ENCODE measurements around the gene WASF3. TPM values are rescaled to one million over a fixed set of nuclear protein-coding genes. Genes with fewer than 3 reads are reported as not detected.
"Not testable (repeated sequence)": the region's sequence is repeated elsewhere in the genome, so short reads cannot be mapped to it uniquely, and the experiment has no call there.

WASF3 gene
- polyA plus RNA-seq, 3 donors = not detected

DNA sequence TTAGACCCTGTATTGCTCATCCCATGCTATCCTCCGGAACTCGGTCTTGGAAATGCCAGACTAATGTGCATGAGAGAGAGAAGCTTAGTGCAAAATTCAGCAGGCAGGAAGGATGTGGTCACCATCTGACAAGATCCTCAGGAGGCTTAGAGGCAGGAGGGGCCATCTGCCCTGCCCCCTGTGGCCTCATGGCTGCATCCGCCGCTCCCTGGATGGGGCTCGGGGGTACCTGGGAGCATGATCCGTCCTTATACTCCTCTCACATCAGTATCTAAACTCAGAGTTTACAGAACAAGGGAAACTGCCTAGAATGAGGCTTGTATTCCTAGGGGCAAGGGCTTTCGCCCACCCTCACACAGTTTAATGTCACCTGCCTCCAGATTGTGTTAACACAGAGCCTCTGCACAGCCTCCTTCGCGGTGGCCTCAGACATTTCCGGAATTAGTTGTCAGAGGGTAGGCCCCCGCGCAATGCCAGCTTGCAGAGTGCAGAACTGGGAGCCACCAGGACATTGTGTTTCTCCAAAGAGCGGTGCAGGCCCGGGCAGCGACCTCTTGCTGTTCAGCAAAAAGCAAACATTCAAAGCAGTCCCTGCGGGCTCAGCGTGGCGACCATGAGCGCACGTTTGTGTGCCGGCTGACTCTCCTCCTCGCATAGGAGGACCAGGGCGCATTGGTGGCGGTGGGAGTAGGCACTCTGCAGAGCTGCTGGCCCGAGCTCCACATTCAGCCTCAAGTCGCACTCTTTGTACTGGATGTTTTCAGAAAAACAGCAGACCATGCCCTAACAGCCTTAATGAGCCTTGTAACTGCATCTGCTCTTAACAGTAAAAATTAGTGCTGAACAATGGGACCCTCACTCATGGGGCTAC lies 164.0 kb downstream of the WASF3 start:
- peak overlapping the region; percentile 74 for H2AFZ ChIP-seq (ENCODE audit: insufficient read depth, low read depth, low read length, poor library complexity, severe bottlenecking)
- peaks cover 23% of the 10 kb centered on the region for H3K4me1 Mint-ChIP-seq
- H3K4me3 ChIP-seq (replicated peaks in 1 of 3; ENCODE audit: low read depth in 2 of 3, low read length in 3 of 3) = peak overlapping the region in 1 of 3 experiments; percentile 61
- intact Hi-C loops (cut with micrococcal nuclease) = no loop called here
- peaks cover 12 to 17% of the 10 kb centered on the region in 2 donors for H3K4me1 ChIP-seq (ENCODE audit: control insufficient read depth in 1 of 2, insufficient read depth in 2 of 2, low read length in 2 of 2)
- no peaks in the 10 kb centered on the region for H3K27me3 ChIP-seq (ENCODE audit: control insufficient read depth in 2 of 2, insufficient read depth in 2 of 2, low read length in 2 of 2)
- peak overlapping the region; percentile 69 for H3K4me2 ChIP-seq (replicated peaks; ENCODE audit: extremely low read depth, low read length, poor library complexity, severe bottlenecking)
- H3K4me3 Mint-ChIP-seq = peak overlapping the region; percentile 53 to 80
- no peaks in the 10 kb centered on the region for H3K36me3 ChIP-seq (replicated peaks in 1 of 2; ENCODE audit: control insufficient read depth in 1 of 2, insufficient read depth in 2 of 2, low read length in 2 of 2)
- H4K20me1 ChIP-seq (ENCODE audit: insufficient read depth, low read length) = no peaks in the 10 kb centered on the region
- no peak for DNase-seq
- no peak overlapping the region for H3K27ac ChIP-seq (ENCODE audit: low read depth in 1 of 2, low read length in 2 of 2)
- peaks cover 0 to 3% (median 0%) of the 10 kb centered on the region in 7 donors for H3K9me3 Mint-ChIP-seq
- peaks cover 0 to 4% (median 0%) of the 10 kb centered on the region in 3 donors for H3K27me3 Mint-ChIP-seq (ENCODE audit: low read depth in 3 of 3)
- 26% methylated on average over 22 of the region's 26 CpGs for WGBS (ENCODE audit: insufficient coverage)
- no peaks in the 10 kb centered on the region for H3K79me2 ChIP-seq (ENCODE audit: insufficient read depth, low read length)
- peak overlapping the region in 1 of 7 donors; percentile 13 for H3K27ac Mint-ChIP-seq
- no peaks in the 10 kb centered on the region for H3K36me3 Mint-ChIP-seq
- H3K9ac ChIP-seq (ENCODE audit: insufficient read depth, low read length, poor library complexity, severe bottlenecking) = peak overlapping the region; percentile 24
- no peaks in the 10 kb centered on the region for H3K9me3 ChIP-seq (replicated peaks in 1 of 2; ENCODE audit: control insufficient read depth in 1 of 2, insufficient read depth in 1 of 2, low read length in 2 of 2)
- TF ChIP-seq, protein P1, sequence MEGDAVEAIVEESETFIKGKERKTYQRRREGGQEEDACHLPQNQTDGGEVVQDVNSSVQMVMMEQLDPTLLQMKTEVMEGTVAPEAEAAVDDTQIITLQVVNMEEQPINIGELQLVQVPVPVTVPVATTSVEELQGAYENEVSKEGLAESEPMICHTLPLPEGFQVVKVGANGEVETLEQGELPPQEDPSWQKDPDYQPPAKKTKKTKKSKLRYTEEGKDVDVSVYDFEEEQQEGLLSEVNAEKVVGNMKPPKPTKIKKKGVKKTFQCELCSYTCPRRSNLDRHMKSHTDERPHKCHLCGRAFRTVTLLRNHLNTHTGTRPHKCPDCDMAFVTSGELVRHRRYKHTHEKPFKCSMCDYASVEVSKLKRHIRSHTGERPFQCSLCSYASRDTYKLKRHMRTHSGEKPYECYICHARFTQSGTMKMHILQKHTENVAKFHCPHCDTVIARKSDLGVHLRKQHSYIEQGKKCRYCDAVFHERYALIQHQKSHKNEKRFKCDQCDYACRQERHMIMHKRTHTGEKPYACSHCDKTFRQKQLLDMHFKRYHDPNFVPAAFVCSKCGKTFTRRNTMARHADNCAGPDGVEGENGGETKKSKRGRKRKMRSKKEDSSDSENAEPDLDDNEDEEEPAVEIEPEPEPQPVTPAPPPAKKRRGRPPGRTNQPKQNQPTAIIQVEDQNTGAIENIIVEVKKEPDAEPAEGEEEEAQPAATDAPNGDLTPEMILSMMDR (IDR thresholded peaks at IDR 0.05) = no peak

DNA sequence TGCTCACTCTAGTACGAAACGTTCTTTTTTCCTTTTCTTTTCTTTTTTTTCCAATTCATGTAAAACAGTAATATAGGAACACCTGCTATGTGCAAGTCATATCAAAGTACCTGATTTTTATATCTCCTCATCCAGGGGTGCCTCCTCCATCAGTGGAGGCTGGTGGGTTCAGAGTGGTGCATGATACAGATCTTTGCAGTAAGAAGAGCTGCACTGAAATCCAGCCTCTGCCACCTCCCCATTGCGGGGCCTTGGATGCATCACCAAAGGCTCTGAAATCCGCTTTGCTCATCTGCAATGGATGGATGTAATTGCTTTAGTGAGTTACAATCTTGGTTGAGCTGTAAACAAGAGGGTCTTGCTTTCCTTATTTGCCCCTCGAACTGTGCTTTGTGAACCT lies 164.8 kb downstream of the WASF3 start:
- H3K27me3 Mint-ChIP-seq (ENCODE audit: low read depth in 3 of 3) = peaks cover 0 to 4% (median 0%) of the 10 kb centered on the region in 3 donors
- peaks cover 23% of the 10 kb centered on the region for H3K4me1 Mint-ChIP-seq
- H3K9me3 ChIP-seq (replicated peaks in 1 of 2; ENCODE audit: control insufficient read depth in 1 of 2, insufficient read depth in 1 of 2, low read length in 2 of 2) = no peaks in the 10 kb centered on the region
- no peaks in the 10 kb centered on the region for H4K20me1 ChIP-seq (ENCODE audit: insufficient read depth, low read length)
- no peak for DNase-seq
- no peaks in the 10 kb centered on the region for H3K79me2 ChIP-seq (ENCODE audit: insufficient read depth, low read length)
- H3K27ac Mint-ChIP-seq = no peak overlapping the region
- intact Hi-C loops (cut with micrococcal nuclease) = no loop called here
- H3K4me2 ChIP-seq (replicated peaks; ENCODE audit: extremely low read depth, low read length, poor library complexity, severe bottlenecking) = peak overlapping the region; percentile 69
- H3K4me3 Mint-ChIP-seq = no peak overlapping the region
- H3K36me3 ChIP-seq (replicated peaks in 1 of 2; ENCODE audit: control insufficient read depth in 1 of 2, insufficient read depth in 2 of 2, low read length in 2 of 2) = no peaks in the 10 kb centered on the region
- WGBS (ENCODE audit: insufficient coverage) = 100% methylated on average over 1 of the region's 5 CpGs
- peaks cover 12 to 17% of the 10 kb centered on the region in 2 donors for H3K4me1 ChIP-seq (ENCODE audit: control insufficient read depth in 1 of 2, insufficient read depth in 2 of 2, low read length in 2 of 2)
- H3K27ac ChIP-seq (ENCODE audit: low read depth in 1 of 2, low read length in 2 of 2) = no peak overlapping the region
- H3K27me3 ChIP-seq (ENCODE audit: control insufficient read depth in 2 of 2, insufficient read depth in 2 of 2, low read length in 2 of 2) = no peaks in the 10 kb centered on the region
- no peaks in the 10 kb centered on the region for H3K36me3 Mint-ChIP-seq
- TF ChIP-seq, protein P1 (IDR thresholded peaks at IDR 0.05) = no peak
- H2AFZ ChIP-seq (ENCODE audit: insufficient read depth, low read depth, low read length, poor library complexity, severe bottlenecking) = peak overlapping the region; percentile 74
- no peak overlapping the region for H3K9ac ChIP-seq (ENCODE audit: insufficient read depth, low read length, poor library complexity, severe bottlenecking)
- H3K4me3 ChIP-seq (replicated peaks in 1 of 3; ENCODE audit: low read depth in 2 of 3, low read length in 3 of 3) = no peak overlapping the region
- peaks cover 0 to 3% (median 0%) of the 10 kb centered on the region in 7 donors for H3K9me3 Mint-ChIP-seq

DNA sequence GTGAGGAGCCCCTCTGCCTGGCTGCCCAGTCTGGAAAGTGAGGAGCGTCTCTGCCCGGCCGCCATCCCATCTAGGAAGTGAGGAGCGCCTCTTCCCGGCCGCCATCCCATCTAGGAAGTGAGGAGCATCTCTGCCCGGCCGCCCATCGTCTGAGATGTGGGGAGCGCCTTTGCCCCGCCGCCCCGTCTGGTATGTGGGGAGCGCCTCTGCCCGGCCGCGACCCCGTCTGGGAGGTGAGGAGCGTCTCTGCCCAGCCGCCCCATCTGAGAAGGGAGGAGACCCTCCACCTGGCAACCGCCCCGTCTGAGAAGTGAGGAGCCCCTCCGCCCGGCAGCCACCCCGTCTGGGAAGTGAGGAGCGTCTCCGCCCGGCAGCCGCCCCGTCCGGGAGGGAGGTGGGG lies 166.1 kb downstream of the WASF3 start:
- H3K4me1 Mint-ChIP-seq = peaks cover 23% of the 10 kb centered on the region
- H3K36me3 Mint-ChIP-seq; H3K4me2 ChIP-seq (replicated peaks; ENCODE audit: extremely low read depth, low read length, poor library complexity, severe bottlenecking); DNase-seq; H2AFZ ChIP-seq (ENCODE audit: insufficient read depth, low read depth, low read length, poor library complexity, severe bottlenecking); H3K9ac ChIP-seq (ENCODE audit: insufficient read depth, low read length, poor library complexity, severe bottlenecking); H3K27me3 ChIP-seq (ENCODE audit: control insufficient read depth in 2 of 2, insufficient read depth in 2 of 2, low read length in 2 of 2); H3K9me3 Mint-ChIP-seq; H3K27me3 Mint-ChIP-seq (ENCODE audit: low read depth in 3 of 3); H4K20me1 ChIP-seq (ENCODE audit: insufficient read depth, low read length); H3K79me2 ChIP-seq (ENCODE audit: insufficient read depth, low read length); H3K36me3 ChIP-seq (replicated peaks in 1 of 2; ENCODE audit: control insufficient read depth in 1 of 2, insufficient read depth in 2 of 2, low read length in 2 of 2); intact Hi-C loops (cut with micrococcal nuclease); H3K4me3 Mint-ChIP-seq; H3K27ac ChIP-seq (ENCODE audit: low read depth in 1 of 2, low read length in 2 of 2); H3K9me3 ChIP-seq (replicated peaks in 1 of 2; ENCODE audit: control insufficient read depth in 1 of 2, insufficient read depth in 1 of 2, low read length in 2 of 2); H3K4me3 ChIP-seq (replicated peaks in 1 of 3; ENCODE audit: low read depth in 2 of 3, low read length in 3 of 3); H3K27ac Mint-ChIP-seq: not testable (repeated sequence)
- no CpG with 5 or more reads among the region's 31 CpGs for WGBS (ENCODE audit: insufficient coverage)
- H3K4me1 ChIP-seq (ENCODE audit: control insufficient read depth in 1 of 2, insufficient read depth in 2 of 2, low read length in 2 of 2) = peaks cover 12 to 17% of the 10 kb centered on the region in 2 donors

Measured in CD14-positive monocyte (primary cell).